WTC11 (cell line): ENCODE results near the gene ZNF445. TPM values are rescaled to one million over a fixed set of nuclear protein-coding genes. Genes with fewer than 3 reads are reported as not detected.

ENCODE experiments used
- ATAC-seq: fragments of 200-7000 bp; cut with Tn5 transposase; 2 replicates; pipeline ENCODE4 v1.10.0; 2021; ENCODE audit warnings: mild to moderate bottlenecking, moderate library complexity
- CTCF ChIA-PET: fragments of 300-600 bp; sonication (Branson Sonifier 250); formaldehyde crosslinking; loops from one replicate; lab custom pipeline; 2021; ENCODE audit warnings: antibody characterized with exemption; lab: Charles Lee
- POLR2A ChIA-PET: fragments of 350-600 bp; sonication (Branson Sonifier 250); formaldehyde crosslinking; loops from one replicate; lab custom pipeline; 2021; ENCODE audit warnings: antibody characterized with exemption; lab: Charles Lee
- DNase-seq: peaks from one replicate; pipeline ENCODE4 v3.0.0; 2021; ENCODE audit warnings: low spot score
- H3K27ac Mint-ChIP-seq: 2 replicates; pipeline ENCODE4 v1.8.0; 2021; ENCODE audit warnings: mixed read lengths
- H3K27me3 Mint-ChIP-seq: 2 replicates; pipeline ENCODE4 v1.8.0; 2021; ENCODE audit warnings: low read depth, mild to moderate bottlenecking, moderate library complexity, mixed read lengths
- H3K36me3 Mint-ChIP-seq: 2 replicates; pipeline ENCODE4 v1.8.0; 2021; ENCODE audit warnings: mixed read lengths
- H3K4me1 Mint-ChIP-seq: 2 replicates; pipeline ENCODE4 v1.8.0; 2022; ENCODE audit warnings: mixed read lengths
- H3K4me3 Mint-ChIP-seq: 2 replicates; pipeline ENCODE4 v1.8.0; 2021; ENCODE audit warnings: mild to moderate bottlenecking, moderate library complexity, mixed read lengths
- H3K9me3 Mint-ChIP-seq: 2 replicates; pipeline ENCODE4 v1.8.0; 2021; ENCODE audit warnings: mixed read lengths
- ARID4B ChIP-seq: sonication (generic); formaldehyde crosslinking; IDR thresholded peaks from 2 replicates; pipeline ENCODE4 v1.8.0; 2023; ENCODE audit warnings: missing genetic modification reagents, mild to moderate bottlenecking, borderline replicate concordance
- CBFB ChIP-seq: sonication (generic); formaldehyde crosslinking; IDR thresholded peaks from 2 replicates; pipeline ENCODE4 v1.8.1; 2022; ENCODE audit warnings: mild to moderate bottlenecking, low read depth, missing genetic modification reagents
- CREB1 ChIP-seq: sonication (generic); formaldehyde crosslinking; IDR thresholded peaks from 2 replicates; pipeline ENCODE4 v1.8.0; 2023; ENCODE audit warnings: mild to moderate bottlenecking, missing genetic modification reagents
- CREM ChIP-seq: sonication (generic); formaldehyde crosslinking; IDR thresholded peaks from 2 replicates; pipeline ENCODE4 v1.8.1; 2022; ENCODE audit warnings: mild to moderate bottlenecking, missing genetic modification reagents, moderate library complexity
- E2F5 ChIP-seq: sonication (generic); formaldehyde crosslinking; IDR thresholded peaks from 2 replicates; pipeline ENCODE4 v1.8.1; 2022; ENCODE audit warnings: mild to moderate bottlenecking, moderate library complexity, missing genetic modification reagents
- ETV6 ChIP-seq: sonication (generic); formaldehyde crosslinking; IDR thresholded peaks from 2 replicates; pipeline ENCODE4 v1.8.1; 2022; ENCODE audit warnings: mild to moderate bottlenecking, missing genetic modification reagents
- FOXK1 ChIP-seq: sonication (generic); formaldehyde crosslinking; IDR thresholded peaks from 2 replicates; pipeline ENCODE4 v1.8.0; 2022; ENCODE audit warnings: mild to moderate bottlenecking, moderate library complexity, missing genetic modification reagents
- FOXP4 ChIP-seq: sonication (generic); formaldehyde crosslinking; IDR thresholded peaks from 2 replicates; pipeline ENCODE4 v1.8.0; 2022; ENCODE audit warnings: mild to moderate bottlenecking, missing genetic modification reagents
- IRF1 ChIP-seq: sonication (generic); formaldehyde crosslinking; IDR thresholded peaks from 2 replicates; pipeline ENCODE4 v1.8.0; 2023; ENCODE audit warnings: missing genetic modification reagents
- MYBL2 ChIP-seq: sonication (generic); formaldehyde crosslinking; IDR thresholded peaks from 2 replicates; pipeline ENCODE4 v1.8.1; 2023; ENCODE audit warnings: mild to moderate bottlenecking, moderate library complexity, missing genetic modification reagents
- NFATC4 ChIP-seq: fragments of 250-450 bp; sonication (Bioruptor Pico); IDR thresholded peaks from 2 replicates; pipeline ENCODE4 v1.9.0; 2021; ENCODE audit warnings: mild to moderate bottlenecking
- NFYB ChIP-seq: sonication (generic); formaldehyde crosslinking; conservative IDR thresholded peaks from 2 replicates; pipeline ENCODE4 v1.8.0; 2022; ENCODE audit warnings: low read depth, missing genetic modification reagents
- NR2C2 ChIP-seq: sonication (generic); formaldehyde crosslinking; IDR thresholded peaks from 2 replicates; pipeline ENCODE4 v1.8.0; 2022; ENCODE audit warnings: mild to moderate bottlenecking, missing genetic modification reagents
- PREB ChIP-seq: sonication (generic); formaldehyde crosslinking; IDR thresholded peaks from 2 replicates; pipeline ENCODE4 v1.8.1; 2022; ENCODE audit warnings: mild to moderate bottlenecking, missing genetic modification reagents, moderate library complexity, borderline replicate concordance
- RELA ChIP-seq: sonication (generic); formaldehyde crosslinking; IDR thresholded peaks from 2 replicates; pipeline ENCODE4 v1.8.1; 2022; ENCODE audit warnings: missing genetic modification reagents, mild to moderate bottlenecking, borderline replicate concordance
- SMAD3 ChIP-seq: sonication (generic); formaldehyde crosslinking; IDR thresholded peaks from 2 replicates; pipeline ENCODE4 v1.8.0; 2022; ENCODE audit warnings: missing genetic modification reagents, mild to moderate bottlenecking, borderline replicate concordance
- TEAD1 ChIP-seq: sonication (generic); formaldehyde crosslinking; IDR thresholded peaks from 2 replicates; pipeline ENCODE4 v1.8.0; 2022; ENCODE audit warnings: mild to moderate bottlenecking, missing genetic modification reagents
- TP53 ChIP-seq: sonication (generic); formaldehyde crosslinking; IDR thresholded peaks from 2 replicates; pipeline ENCODE4 v1.8.1; 2023; ENCODE audit warnings: mild to moderate bottlenecking, missing genetic modification reagents
- ZBTB21 ChIP-seq: sonication (generic); formaldehyde crosslinking; IDR thresholded peaks from 2 replicates; pipeline ENCODE4 v1.8.1; 2023; ENCODE audit warnings: mild to moderate bottlenecking, missing genetic modification reagents, borderline replicate concordance
- ZNF232 ChIP-seq: sonication (generic); formaldehyde crosslinking; IDR thresholded peaks from 2 replicates; pipeline ENCODE4 v1.8.0; 2022; ENCODE audit warnings: mild to moderate bottlenecking, missing genetic modification reagents
- ZNF396 ChIP-seq: fragments of 250-450 bp; sonication (Bioruptor Pico); IDR thresholded peaks from 2 replicates; pipeline ENCODE4 v1.8.0; 2021; ENCODE audit warnings: mild to moderate bottlenecking, moderate library complexity, borderline replicate concordance
- ZSCAN18 ChIP-seq: fragments of 250-450 bp; sonication (Bioruptor Pico); IDR thresholded peaks from 2 replicates; pipeline ENCODE4 v2.1.2; 2022; ENCODE audit warnings: mild to moderate bottlenecking, moderate library complexity
- total RNA-seq: library from RNA; stranded (reverse); gene quantifications from 3 replicates; pipeline ENCODE4 v1.2.3, GENCODE V29; 2021

ZNF445 gene
- total RNA-seq, 1 experiment from 2014 or later: 20.3 TPM

- H3K4me3 Mint-ChIP-seq: no peak overlapping the region
- H3K36me3 Mint-ChIP-seq: peaks cover 60% of the 10 kb centered on the region
- H3K9me3 Mint-ChIP-seq: peaks cover 51% of the 10 kb centered on the region
- TF ChIP-seq FOXK1 (CRISPR knock-in tag) (no peak), SMAD3 (CRISPR knock-in tag) (no peak), NR2C2 (CRISPR knock-in tag) (no peak), ETV6 (CRISPR knock-in tag) (no peak), CREM (CRISPR knock-in tag) (no peak)
- ATAC-seq (no peak), DNase-seq (no peak)
- POLR2A ChIA-PET: no interaction called here
- no peaks in the 10 kb centered on the region for H3K27me3 Mint-ChIP-seq
- H3K27ac Mint-ChIP-seq: no peak overlapping the region
- no peaks in the 10 kb centered on the region for H3K4me1 Mint-ChIP-seq
- CTCF ChIA-PET: no interaction called here
Measured at GRCh38 chr3:44499149-44499898, 21.9 kb upstream of the ZNF445 start.

GRCh38 chr3:44495636-44496415, 18.4 kb upstream of the ZNF445 start:
- TF ChIP-seq CBFB (CRISPR knock-in tag) (no peak), ZBTB21 (no peak), IRF1 (no peak), MYBL2 (CRISPR knock-in tag) (no peak), PREB (CRISPR knock-in tag) (no peak), NFATC4 (CRISPR knock-in tag) (no peak), ZNF232 (CRISPR knock-in tag) (no peak), FOXP4 (no peak), E2F5 (no peak), ZSCAN18 (CRISPR knock-in tag) (no peak), FOXK1 (CRISPR knock-in tag) (no peak), ZNF396 (no peak), CREB1 (CRISPR knock-in tag) (no peak), NFYB (CRISPR knock-in tag) (no peak), RELA (CRISPR knock-in tag) (no peak), ARID4B (CRISPR knock-in tag) (no peak), ETV6 (CRISPR knock-in tag) (no peak), TEAD1 (CRISPR knock-in tag) (no peak), SMAD3 (CRISPR knock-in tag) (no peak), TP53 (CRISPR knock-in tag) (no peak)
- H3K4me3 Mint-ChIP-seq: no peak overlapping the region
- no peaks in the 10 kb centered on the region for H3K4me1 Mint-ChIP-seq
- H3K27me3 Mint-ChIP-seq: no peaks in the 10 kb centered on the region
- peaks cover 44% of the 10 kb centered on the region for H3K9me3 Mint-ChIP-seq
- H3K27ac Mint-ChIP-seq: no peak overlapping the region
- no peak for DNase-seq
- ChIA-PET POLR2A (no interaction called here), CTCF (no interaction called here)
- H3K36me3 Mint-ChIP-seq: peaks cover 40% of the 10 kb centered on the region
- no peak for ATAC-seq
